Activated CD8-positive, alpha-beta memory T cell treated with anti-CD3 and anti-CD28 coated beads, Interleukin-2, amount 10 ng/mL, durations not matched to agents 7 days and 5 days (primary cell): ENCODE results near the gene BANP. TPM values are rescaled to one million over a fixed set of nuclear protein-coding genes. Genes with fewer than 3 reads are reported as not detected.
A peak's percentile ranks its signal among the peaks of the same experiment; 100 is the strongest.

Experiments used
- ATAC-seq: fragments of 150-1000 bp; cut with Tn5 transposase; one replicate; pipeline ENCODE4 v1.10.0; 2021; ENCODE audit warnings: moderate library complexity
- CTCF ChIA-PET: fragments of 350-600 bp; sonication (Branson Sonifier 250); formaldehyde crosslinking; loops from one replicate; lab custom pipeline; 2021; ENCODE audit warnings: antibody characterized with exemption; lab: Charles Lee
- DNase-seq: peaks from one replicate; pipeline ENCODE4 v3.0.0-alpha.2; 2020
- H3K27ac Mint-ChIP-seq: one replicate; pipeline ENCODE4 v1.8.0; 2021; ENCODE audit warnings: mild to moderate bottlenecking, mixed read lengths
- H3K27me3 Mint-ChIP-seq: one replicate; pipeline ENCODE4 v1.8.0; 2021; ENCODE audit warnings: mixed read lengths
- H3K36me3 Mint-ChIP-seq: one replicate; pipeline ENCODE4 v1.8.0; 2021; ENCODE audit warnings: mild to moderate bottlenecking, mixed read lengths
- H3K4me1 Mint-ChIP-seq: one replicate; pipeline ENCODE4 v1.8.0; 2021; ENCODE audit warnings: mixed read lengths
- H3K4me3 Mint-ChIP-seq: one replicate; pipeline ENCODE4 v1.8.0; 2021; ENCODE audit warnings: mild to moderate bottlenecking, moderate library complexity, mixed read lengths
- H3K9me3 Mint-ChIP-seq: one replicate; pipeline ENCODE4 v1.8.0; 2022; ENCODE audit warnings: low read depth, mixed read lengths
- total RNA-seq, 2 experiments: library from RNA; stranded (reverse); gene quantifications; one replicate each; pipeline ENCODE4 v1.2.3, GENCODE V29; 2021

BANP gene
- total RNA-seq, 2 experiments from 2014 or later: 36.1 to 48.7 TPM

DNA sequence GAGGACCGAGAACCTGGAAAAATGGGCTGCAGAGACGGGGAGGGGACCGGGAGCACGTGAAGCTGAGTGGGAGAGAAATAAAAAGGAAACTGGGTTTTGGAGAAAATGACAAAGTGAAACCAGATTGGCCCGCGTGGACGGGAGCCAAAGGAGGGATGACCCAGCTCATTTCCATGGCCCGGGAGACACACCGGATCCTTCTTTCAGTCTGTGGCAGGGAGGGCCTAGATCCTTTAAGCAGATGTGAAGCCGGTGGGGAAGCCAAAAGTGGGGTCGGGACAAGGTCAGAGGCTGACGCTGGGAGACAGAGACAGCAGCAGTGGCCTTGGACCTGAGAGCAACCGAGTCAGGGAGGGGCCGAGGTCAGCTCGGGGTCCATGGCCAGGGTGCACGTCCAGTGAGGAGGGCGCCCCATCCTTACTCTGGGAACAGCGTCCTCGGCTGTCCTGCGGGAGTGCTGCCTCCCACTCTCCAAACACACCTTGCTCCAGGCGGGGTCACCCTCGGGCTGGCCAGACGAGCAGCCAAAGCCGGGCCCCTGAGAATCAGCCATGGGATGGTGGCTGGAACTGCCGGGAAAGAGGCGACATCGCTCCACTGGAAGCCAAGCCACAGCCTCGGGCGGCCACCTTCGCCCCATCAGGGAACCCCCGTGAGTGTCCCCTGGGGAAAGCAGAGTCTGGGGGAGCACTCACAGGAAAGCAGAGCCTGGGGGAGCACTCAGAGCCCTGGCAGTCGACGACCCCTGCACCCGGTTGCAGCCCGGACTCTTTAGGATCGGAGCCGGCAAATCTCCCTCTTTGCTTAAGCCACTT, 32.2 kb upstream of the BANP start:
- no peaks in the 10 kb centered on the region for H3K4me1 Mint-ChIP-seq
- no peak overlapping the region for H3K27ac Mint-ChIP-seq
- peaks cover 12% of the 10 kb centered on the region for H3K27me3 Mint-ChIP-seq
- H3K4me3 Mint-ChIP-seq: no peak overlapping the region
- ATAC-seq (no peak), DNase-seq (no peak)
- CTCF ChIA-PET: no interaction called here
- H3K36me3 Mint-ChIP-seq: no peaks in the 10 kb centered on the region
- no peaks in the 10 kb centered on the region for H3K9me3 Mint-ChIP-seq

DNA sequence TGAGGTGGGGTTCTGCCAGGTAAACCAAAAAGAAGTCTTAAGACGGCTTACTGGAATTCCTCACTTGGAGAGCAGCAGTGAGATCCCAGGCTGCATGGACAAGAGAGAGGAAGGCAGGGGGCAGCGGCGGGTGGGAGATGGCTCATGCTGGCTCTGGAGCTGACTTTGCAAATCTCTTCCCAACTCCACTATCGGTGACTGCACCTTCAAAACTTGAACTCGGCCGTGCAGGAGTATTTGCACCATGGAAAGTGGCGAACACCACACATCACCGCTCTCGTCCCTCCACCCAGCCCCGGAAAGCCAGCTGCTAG, 31.6 kb upstream of the BANP start:
- ATAC-seq (no peak), DNase-seq (no peak)
- Mint-ChIP-seq H3K27me3 (peaks cover 14% of the 10 kb centered on the region), H3K4me3 (no peak overlapping the region), H3K9me3 (no peaks in the 10 kb centered on the region), H3K36me3 (no peaks in the 10 kb centered on the region), H3K4me1 (no peaks in the 10 kb centered on the region), H3K27ac (no peak overlapping the region)
- CTCF ChIA-PET: no interaction called here

DNA sequence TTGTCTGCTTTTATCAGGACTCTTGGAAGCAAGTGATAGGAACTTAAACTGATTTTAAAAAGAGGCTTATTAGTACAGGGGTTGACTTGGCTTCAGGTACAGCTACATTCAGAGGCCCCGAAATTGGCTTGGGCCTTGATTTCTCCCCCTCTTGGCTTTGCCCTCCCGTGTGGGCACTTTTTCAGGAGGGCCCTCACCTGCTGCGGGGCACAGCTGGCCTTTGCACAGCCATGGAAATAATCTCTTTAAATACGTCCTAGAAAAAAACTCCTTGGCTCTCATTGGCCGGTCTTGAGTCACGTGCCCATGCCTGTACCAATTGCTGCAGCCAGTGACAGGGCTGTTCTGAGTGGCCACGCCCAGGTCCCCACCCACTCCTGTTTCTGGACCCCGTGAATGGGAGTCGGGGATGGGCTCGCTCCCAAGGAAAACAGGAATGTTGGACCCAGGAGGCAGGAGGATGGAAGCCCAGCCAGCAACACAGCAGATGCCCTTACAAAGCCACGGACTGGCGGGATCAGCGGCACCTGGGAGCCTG, 29.9 kb upstream of the BANP start:
- CTCF ChIA-PET: no interaction called here
- peaks cover 17% of the 10 kb centered on the region for H3K27me3 Mint-ChIP-seq
- no peak overlapping the region for H3K4me3 Mint-ChIP-seq
- ATAC-seq: no peak
- H3K4me1 Mint-ChIP-seq: peaks cover 2% of the 10 kb centered on the region
- no peak for DNase-seq
- H3K9me3 Mint-ChIP-seq: no peaks in the 10 kb centered on the region
- no peaks in the 10 kb centered on the region for H3K36me3 Mint-ChIP-seq
- H3K27ac Mint-ChIP-seq: no peak overlapping the region

GRCh38 chr16:87922250-87922871, 28.9 kb upstream of the BANP start:
- H3K9me3 Mint-ChIP-seq: no peaks in the 10 kb centered on the region
- no peak overlapping the region for H3K27ac Mint-ChIP-seq
- no peak for ATAC-seq
- no peak overlapping the region for H3K4me3 Mint-ChIP-seq
- CTCF ChIA-PET: no interaction called here
- H3K4me1 Mint-ChIP-seq: peaks cover 5% of the 10 kb centered on the region
- peaks cover 27% of the 10 kb centered on the region for H3K27me3 Mint-ChIP-seq
- H3K36me3 Mint-ChIP-seq: no peaks in the 10 kb centered on the region
- no peak for DNase-seq

DNA sequence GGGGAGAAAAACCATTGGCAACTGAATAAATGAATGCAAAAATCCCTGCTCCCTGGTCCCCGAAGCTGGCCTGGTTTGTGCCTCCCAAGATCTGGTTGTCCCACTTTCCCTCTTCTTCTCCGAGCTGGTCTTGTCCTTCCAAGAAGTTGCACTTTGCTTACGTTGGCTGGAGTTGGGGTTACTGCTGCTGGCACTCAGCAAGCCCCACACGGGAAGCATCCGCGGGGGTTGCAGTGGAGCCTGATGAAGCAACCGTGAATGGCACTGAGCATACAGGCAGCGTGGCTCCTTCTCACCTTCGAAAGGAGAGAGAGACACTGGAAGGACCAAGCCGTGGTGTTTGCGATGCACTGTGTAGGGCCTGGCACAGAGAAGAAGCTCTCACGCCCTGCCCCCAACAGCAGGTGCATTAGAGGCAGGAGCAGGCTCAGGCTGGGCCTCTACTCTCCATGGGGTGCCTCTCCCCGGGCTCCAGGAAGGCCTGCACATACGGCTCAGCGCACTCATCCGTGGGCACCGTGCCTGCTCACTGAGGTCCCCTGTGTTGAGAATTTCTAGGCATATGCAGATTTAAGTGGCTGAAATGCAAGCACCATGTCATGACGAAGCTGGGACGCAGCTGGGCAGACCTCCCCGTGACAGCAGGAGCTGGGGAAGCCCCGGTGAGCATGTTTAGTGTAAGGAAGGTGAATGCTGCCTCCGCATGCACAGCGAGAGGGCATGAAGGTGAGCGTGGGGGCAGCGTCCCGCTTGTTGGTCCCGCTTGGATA, 27.0 kb upstream of the BANP start:
- Mint-ChIP-seq H3K4me1 (peaks cover 5% of the 10 kb centered on the region), H3K4me3 (no peak overlapping the region), H3K9me3 (no peaks in the 10 kb centered on the region), H3K27me3 (peaks cover 24% of the 10 kb centered on the region), H3K36me3 (no peaks in the 10 kb centered on the region), H3K27ac (no peak overlapping the region)
- DNase-seq (no peak), ATAC-seq (no peak)
- CTCF ChIA-PET: no interaction called here

DNA sequence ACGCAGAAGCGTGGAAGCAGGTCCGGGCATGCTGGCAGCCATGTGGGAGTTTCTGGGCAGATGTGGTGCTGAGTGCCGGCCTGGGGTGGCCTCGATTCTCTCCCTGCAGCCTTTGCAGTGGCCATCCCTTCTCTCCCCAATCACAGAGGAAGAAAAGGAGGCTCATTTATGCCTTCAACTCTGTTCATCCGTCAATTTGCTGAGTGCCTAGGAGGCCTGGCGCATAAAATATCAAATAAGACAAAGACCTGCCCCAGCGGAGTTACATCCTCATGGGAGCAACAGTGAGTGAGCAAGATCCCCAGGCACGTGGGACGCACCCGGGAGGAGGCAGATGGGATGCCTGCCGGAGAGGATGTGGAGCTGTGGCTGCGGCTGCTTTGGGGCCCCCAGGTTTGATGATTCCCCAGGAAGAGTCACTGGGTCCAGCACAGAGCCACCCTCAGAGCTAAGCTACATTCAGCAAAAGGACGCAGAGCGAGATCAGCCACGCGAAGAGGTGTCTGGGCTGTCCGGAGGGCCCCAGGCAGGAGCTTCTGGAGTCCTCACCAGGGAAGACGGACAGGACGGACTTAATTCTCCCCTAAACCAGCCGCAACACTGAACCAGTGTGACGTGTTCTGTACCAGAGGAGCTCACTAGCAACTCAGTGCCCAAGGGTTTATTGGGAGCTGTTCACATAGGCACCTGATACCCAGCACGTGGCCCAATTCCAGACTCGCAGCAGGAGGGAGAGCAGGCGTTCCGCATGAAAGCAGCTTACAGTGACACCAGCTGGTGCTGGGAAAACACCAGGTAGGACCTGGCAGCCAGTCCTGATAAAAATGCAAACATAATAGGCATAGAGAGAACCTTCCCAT, 26.2 kb upstream of the BANP start:
- no peaks in the 10 kb centered on the region for H3K36me3 Mint-ChIP-seq
- CTCF ChIA-PET: interaction anchor here (1.2 kb wide), 1 partner anchor 15 kb away, joined by 3 read pairs; no protein-coding TSS in a partner anchor
- no peak overlapping the region for H3K4me3 Mint-ChIP-seq

DNA sequence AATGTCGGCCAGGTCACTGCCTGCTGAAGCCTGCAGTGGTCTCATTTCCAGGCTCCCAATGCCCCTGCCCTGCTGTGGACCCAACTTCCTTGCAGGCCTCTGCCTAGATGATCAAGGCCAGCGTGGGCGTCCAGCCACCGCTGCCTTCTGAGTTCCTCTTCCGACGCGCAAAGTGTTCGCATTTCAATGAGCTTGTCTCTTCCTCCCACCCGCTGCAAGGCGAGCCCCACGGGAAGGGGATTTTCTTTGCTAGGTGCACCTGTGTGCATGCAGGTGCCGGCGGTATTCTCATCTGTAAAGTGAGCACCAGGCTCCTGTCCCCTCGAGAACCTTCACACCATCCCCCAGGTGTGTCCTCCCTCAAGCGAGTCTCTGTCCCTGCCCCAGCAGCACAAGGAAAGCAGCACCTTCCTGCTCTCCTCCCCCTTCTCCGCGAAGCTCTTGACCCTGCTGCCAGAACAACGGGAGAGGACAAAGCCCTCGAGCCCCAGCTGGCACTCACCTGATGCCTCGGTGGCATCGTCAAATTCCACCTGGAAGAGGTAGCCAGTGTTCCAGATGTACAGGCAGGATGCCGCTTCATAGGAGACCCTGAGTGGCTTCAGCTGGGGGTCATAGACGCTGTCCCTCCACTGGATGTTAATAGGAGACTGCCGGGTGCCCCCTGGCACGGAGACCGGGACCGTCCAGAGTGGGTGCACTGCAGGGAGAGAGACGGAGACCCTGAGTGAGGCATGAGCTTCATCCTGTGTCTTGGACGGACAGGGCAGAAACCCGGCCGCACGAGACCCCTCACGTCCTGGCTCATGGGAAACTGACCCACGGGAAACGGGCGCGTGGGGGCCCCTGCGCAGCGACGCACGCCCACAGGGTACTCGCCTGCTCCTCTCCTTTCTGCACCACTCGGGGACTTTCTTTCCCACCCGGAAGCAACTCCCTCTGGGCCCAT, 24.7 kb upstream of the BANP start:
- ATAC-seq (no peak), DNase-seq (no peak)
- H3K4me3 Mint-ChIP-seq: no peak overlapping the region
- H3K27ac Mint-ChIP-seq: no peak overlapping the region
- peaks cover 24% of the 10 kb centered on the region for H3K27me3 Mint-ChIP-seq
- H3K9me3 Mint-ChIP-seq: no peaks in the 10 kb centered on the region
- CTCF ChIA-PET: interaction anchor here (1.2 kb wide), 1 partner anchor 16 kb away, joined by 3 read pairs; no protein-coding TSS in a partner anchor
- peaks cover 5% of the 10 kb centered on the region for H3K4me1 Mint-ChIP-seq
- no peaks in the 10 kb centered on the region for H3K36me3 Mint-ChIP-seq

More for the DNA sequence above, 26.2 kb upstream of the BANP start:
- peaks cover 5% of the 10 kb centered on the region for H3K4me1 Mint-ChIP-seq
- DNase-seq (no peak), ATAC-seq (no peak)
- peaks cover 24% of the 10 kb centered on the region for H3K27me3 Mint-ChIP-seq
- H3K9me3 Mint-ChIP-seq: no peaks in the 10 kb centered on the region
- H3K27ac Mint-ChIP-seq: no peak overlapping the region

- CTCF ChIA-PET: interaction anchor here (1.1 to 1.2 kb wide), 2 partner anchors 56 to 148 kb away, joined by 4 read pairs; no protein-coding TSS in a partner anchor
- no peak for ATAC-seq
- peaks cover 5% of the 10 kb centered on the region for H3K4me1 Mint-ChIP-seq
Measured at GRCh38 chr16:87927195-87927562, 24.1 kb upstream of the BANP start.

DNA sequence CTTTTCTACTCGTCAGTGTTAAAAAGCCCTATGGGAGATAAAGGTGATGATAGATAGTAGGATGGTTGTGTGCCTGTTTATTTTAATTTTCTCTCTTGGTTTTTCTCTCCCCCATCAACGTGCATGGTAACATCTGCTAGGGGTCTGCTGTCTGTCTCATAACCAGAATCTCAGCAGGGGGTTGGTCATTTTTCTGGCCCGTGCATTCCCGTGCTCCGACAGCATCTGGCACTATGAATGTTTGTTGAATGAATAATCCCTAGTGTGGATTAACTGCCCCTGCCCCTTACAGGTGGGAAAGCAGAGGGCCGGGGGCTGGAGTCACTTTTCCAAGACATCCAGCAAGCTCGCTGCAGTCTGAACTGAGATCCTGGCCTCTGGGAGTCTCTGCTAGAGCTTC, 21.2 kb upstream of the BANP start:
- ATAC-seq (no peak), DNase-seq (no peak)
- no peaks in the 10 kb centered on the region for H3K9me3 Mint-ChIP-seq
- no peak overlapping the region for H3K4me3 Mint-ChIP-seq
- peaks cover 17% of the 10 kb centered on the region for H3K27me3 Mint-ChIP-seq
- no peak overlapping the region for H3K27ac Mint-ChIP-seq
- CTCF ChIA-PET: interaction anchor here (1.5 kb wide), 2 partner anchors 506 to 509 kb away, joined by 3 to 8 read pairs; no protein-coding TSS in a partner anchor
- H3K4me1 Mint-ChIP-seq: peaks cover 5% of the 10 kb centered on the region
- H3K36me3 Mint-ChIP-seq: no peaks in the 10 kb centered on the region

More at GRCh38 chr16:87927195-87927562, 24.1 kb upstream of the BANP start:
- DNase-seq: no peak
- no peak overlapping the region for H3K4me3 Mint-ChIP-seq
- H3K27me3 Mint-ChIP-seq: peaks cover 24% of the 10 kb centered on the region
- H3K27ac Mint-ChIP-seq: no peak overlapping the region
- no peaks in the 10 kb centered on the region for H3K36me3 Mint-ChIP-seq
- H3K9me3 Mint-ChIP-seq: no peaks in the 10 kb centered on the region

DNA sequence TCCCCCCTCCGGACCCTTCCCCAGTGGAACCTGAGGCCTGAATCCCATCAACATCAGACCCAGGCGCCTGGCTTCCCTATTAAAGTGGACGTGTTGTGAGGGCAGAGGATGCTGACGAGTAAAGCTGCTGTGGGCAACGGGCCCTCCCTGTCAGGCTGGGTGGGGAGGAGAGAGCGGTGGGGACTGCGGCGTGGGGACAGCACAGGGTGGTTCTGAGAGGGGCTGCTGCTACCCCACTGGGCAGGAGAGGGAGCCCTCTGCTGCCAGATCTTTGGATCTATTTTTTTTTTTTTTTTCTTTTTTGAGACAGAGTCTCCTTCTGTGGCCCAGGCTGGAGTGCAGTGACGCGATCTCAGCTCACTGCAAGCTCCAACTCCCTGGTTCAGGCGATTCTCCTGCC, 20.8 kb upstream of the BANP start:
- CTCF ChIA-PET: interaction anchor here (1.5 kb wide), 2 partner anchors 506 to 509 kb away, joined by 3 to 8 read pairs; no protein-coding TSS in a partner anchor

GRCh38 chr16:87931504-87931903, 19.7 kb upstream of the BANP start:
- CTCF ChIA-PET: no interaction called here
- DNase-seq (peak; percentile 52), ATAC-seq (peak; percentile 42)
- H3K4me1 Mint-ChIP-seq: peaks cover under 1% of the 10 kb centered on the region
- H3K27ac Mint-ChIP-seq: no peak overlapping the region
- H3K27me3 Mint-ChIP-seq: peaks cover 9% of the 10 kb centered on the region
- H3K4me3 Mint-ChIP-seq: no peak overlapping the region
- no peaks in the 10 kb centered on the region for H3K9me3 Mint-ChIP-seq
- H3K36me3 Mint-ChIP-seq: no peaks in the 10 kb centered on the region

More for the DNA sequence above, 20.8 kb upstream of the BANP start:
- Mint-ChIP-seq H3K27ac (no peak overlapping the region), H3K9me3 (no peaks in the 10 kb centered on the region), H3K27me3 (peaks cover 17% of the 10 kb centered on the region), H3K4me1 (peaks cover 5% of the 10 kb centered on the region), H3K36me3 (no peaks in the 10 kb centered on the region), H3K4me3 (no peak overlapping the region)
- DNase-seq (no peak), ATAC-seq (no peak)
